HG03280 (cell line): Measurements from ENCODE around the gene CLEC7A.

Source experiments
- ATAC-seq: cut with Tn5 transposase; IDR thresholded peaks from one replicate; pipeline ENCODE4 v1.9.1; 2021; ENCODE audit warnings: mild to moderate bottlenecking, moderate library complexity; ENCODE audit not compliant: unreplicated experiment

Gene CLEC7A

DNA sequence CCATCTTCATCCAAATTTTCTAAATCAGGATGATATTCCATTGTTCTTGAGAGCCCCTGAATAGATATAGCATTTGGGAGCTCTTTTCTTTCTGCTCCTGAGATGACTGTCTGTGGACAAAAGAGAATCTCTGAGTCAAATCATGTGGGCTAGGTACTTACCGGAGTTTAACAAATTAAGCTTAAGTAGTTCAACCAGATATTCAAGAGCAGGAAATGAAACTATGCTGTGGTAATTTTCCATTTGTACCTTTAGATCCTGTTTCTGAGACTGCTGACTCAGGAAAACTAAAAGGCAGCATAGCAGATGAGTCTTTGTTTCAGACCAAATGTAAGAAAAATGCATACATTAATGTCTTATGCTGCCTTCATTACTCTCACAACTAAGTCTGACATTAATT lies at the start of gene CLEC7A:
CLEC7A (minus strand) TSS at position 158 of the 400 bp plus-strand sequence; CDS start at position 41, 117 bp downstream.
- ATAC-seq, result no peak

DNA sequence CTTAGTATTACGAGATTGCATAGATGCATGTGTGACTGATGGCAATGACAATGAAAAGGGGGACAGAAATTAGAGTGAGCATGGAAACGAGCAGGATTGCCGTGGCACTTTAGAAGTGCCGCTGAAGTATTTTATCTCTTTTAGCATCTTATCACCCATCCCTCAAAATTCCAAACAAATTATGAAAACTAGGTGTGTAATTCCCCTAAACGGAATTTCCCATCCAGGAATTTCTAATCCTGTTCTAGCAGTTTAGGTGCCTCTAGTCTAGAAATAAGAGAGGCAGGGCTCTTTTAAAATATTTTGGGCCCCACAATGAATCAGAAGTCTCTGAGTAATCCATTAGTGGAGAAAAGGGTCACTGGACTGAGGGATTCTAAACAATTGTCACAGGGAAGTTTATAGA lies 49.8 kb upstream of the CLEC7A start:
- ATAC-seq, result no peak

GRCh38 chr12:10178821-10179220 lies 48.8 kb upstream of the CLEC7A start, which contains the start of gene TMEM52B:
Gene TMEM52B (plus strand): TSS chr12:10179032. CDS start chr12:10179575, 543 bp downstream.
- ATAC-seq, result no peak

DNA sequence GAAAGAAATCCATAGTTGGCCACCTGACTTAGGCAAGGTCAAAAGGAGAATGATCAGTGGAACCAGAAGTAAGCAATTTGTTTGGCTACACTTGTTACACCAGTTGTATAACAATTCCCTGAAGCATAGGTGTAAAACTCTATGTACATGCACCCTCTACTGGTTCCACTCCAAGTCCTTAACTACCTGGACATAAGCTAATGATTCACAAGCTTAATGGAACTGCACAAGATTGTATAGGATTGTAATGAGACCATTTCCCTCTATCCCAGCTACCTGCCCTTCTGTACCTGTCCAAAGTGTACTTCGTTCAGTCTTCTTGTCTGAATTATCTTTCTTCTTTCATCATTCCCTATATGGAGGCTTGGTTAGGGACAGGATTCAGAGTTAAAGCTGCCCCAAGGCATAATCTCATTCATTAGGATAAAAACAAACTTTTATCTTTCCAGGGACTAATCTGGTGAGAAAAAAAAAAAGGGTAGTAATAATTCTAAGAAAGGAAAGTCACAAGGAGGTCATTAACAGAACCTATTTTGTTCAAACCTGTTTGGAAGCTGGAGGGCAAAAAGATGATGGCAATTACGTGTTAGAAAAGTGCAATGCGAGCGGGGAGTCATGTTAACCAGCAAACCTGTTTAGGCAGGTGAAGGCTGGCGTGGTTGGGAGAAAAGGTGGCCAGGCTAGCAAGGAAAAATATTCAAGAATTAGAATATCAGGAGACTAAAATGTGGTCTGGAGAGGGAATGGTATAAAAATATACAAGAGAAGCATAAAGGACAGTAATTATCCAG lies 46.0 kb upstream of the CLEC7A start:
- ATAC-seq, result no peak

- no peak for ATAC-seq
These were observed 45.1 kb upstream of the CLEC7A start for GRCh38 chr12:10174986-10175614.

DNA sequence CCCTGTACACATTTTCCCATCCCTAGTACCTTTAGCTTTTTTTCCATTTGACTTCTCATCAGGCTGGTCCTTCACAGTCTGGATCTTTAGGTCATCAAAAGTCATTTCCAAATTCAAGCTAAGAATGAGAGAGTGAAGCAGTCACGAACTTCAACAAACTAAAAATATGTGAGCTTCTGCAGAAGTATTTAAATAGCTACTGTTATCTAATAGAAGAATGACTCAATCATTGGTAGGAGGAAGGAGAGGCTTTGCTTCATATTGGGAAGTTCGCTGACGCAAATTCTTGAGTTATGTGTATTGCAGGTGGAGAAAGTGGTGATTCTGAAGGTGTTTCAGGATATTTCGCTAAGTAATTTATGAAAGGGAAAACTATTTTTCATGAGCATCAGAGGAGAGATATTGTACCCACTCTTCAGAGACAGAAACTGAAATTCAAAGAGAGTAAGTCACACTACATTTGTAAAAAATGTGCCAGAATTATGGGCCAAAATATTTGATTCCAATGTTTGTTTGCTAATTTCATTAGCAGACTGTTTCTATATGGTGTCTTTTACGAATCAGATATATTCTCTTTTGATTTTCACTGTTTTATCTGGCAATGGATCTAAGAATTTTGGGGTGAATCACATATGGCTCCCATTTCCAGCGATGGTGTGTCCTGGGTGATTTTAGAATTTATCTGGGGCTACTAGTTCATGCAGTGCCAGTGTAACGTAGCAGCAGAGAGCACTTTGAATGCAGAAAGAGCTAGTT lies 42.2 kb upstream of the CLEC7A start, which contains the start of gene OLR1:
OLR1 (minus strand) TSS at position 160 of the 756 bp plus-strand sequence; CDS start at position 105, 55 bp downstream.
- no peak for ATAC-seq

DNA sequence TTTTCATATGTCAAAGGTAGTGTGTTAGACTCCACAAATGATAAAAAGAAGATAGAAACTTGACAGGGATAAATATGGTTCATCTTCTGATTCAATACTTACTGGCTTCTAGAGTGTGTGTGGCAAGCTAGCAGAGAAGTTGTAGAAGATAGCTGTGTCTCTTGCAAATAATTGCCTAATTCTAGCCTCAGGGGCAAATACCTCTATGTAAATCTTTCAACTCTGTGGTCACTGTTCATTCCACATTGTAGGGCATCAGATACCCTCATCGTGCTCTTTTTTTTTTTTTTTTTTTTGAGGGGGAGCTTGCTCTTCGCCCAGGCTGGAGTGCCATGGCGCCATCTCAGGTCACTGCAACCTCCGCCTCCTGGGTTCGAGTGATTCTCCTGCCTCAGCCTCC lies 40.2 kb upstream of the CLEC7A start:
- ATAC-seq, result no peak

GRCh38 chr12:10169104-10169503 lies 39.1 kb upstream of the CLEC7A start:
- ATAC-seq, result no peak

GRCh38 chr12:10167599-10167998 lies 37.6 kb upstream of the CLEC7A start:
- ATAC-seq, result no peak

- ATAC-seq, result no peak
These were observed 35.4 kb upstream of the CLEC7A start for GRCh38 chr12:10165421-10165820.

DNA sequence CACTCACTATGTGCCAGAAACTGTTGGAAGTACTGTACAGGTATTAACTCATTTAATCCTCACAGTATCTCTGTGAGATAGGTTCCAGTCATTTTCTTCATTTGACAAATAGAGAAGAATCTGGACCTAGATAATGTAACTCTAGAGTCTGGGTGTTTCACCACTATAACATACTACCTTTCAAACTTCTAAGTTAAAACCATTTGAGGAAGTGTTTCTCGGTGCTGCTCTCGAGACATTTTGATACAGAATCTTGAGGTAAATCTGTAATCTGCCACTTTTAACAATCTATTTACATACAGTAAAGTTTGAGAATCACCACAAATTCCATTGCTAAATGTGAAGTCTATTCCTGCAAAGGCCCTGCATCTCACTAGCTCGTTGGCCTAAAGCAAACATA lies 33.1 kb upstream of the CLEC7A start:
- ATAC-seq, result no peak

GRCh38 chr12:10160617-10161385 lies 30.8 kb upstream of the CLEC7A start:
- no peak for ATAC-seq

DNA sequence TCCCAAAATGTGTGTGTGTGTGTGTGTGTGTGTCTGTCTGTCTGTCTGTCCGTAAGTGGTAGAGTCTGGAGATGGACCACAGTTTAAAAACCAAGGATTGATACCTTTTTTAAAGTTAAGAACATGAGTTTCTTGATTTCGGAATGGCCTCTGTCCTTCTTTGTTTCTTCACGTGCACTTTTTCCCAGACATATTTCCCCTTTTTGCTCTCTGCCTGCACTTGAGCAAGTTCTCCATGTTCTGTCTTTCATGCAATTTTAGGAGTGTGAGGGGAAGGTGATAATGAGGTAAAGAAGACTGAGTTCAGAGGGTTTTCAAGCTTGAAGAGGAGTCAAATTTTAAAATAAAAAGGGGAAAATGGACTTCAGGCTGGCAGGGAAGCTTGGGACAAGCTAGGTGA lies 29.3 kb upstream of the CLEC7A start:
- no peak for ATAC-seq

DNA sequence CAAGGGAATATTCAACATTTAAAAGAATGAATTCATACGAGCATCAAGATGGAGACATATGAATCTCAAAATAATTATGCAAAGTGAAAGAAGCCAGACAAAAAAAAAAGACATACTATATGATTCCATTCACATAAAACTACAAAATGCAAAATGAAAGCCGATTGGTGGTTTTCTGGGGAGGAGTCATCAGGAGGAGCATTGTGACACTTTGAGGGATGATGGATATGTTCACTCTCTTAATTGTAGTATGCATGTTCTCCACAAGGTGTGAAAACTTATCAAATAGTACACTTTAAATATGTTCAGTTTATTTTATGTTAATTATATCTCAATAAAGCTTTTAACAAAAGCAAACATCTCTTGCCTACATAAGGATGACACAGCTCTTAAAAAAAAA lies 28.4 kb upstream of the CLEC7A start:
- no peak for ATAC-seq

- ATAC-seq, result no peak
These were observed 26.0 kb upstream of the CLEC7A start for GRCh38 chr12:10155966-10156365.

GRCh38 chr12:10154145-10154496 lies 24.1 kb upstream of the CLEC7A start:
- ATAC-seq, result no peak

GRCh38 chr12:10153271-10154144 lies 23.5 kb upstream of the CLEC7A start:
- peak; percentile 80 for ATAC-seq

- no peak for ATAC-seq
These were observed 21.6 kb upstream of the CLEC7A start for GRCh38 chr12:10151621-10152020.

DNA sequence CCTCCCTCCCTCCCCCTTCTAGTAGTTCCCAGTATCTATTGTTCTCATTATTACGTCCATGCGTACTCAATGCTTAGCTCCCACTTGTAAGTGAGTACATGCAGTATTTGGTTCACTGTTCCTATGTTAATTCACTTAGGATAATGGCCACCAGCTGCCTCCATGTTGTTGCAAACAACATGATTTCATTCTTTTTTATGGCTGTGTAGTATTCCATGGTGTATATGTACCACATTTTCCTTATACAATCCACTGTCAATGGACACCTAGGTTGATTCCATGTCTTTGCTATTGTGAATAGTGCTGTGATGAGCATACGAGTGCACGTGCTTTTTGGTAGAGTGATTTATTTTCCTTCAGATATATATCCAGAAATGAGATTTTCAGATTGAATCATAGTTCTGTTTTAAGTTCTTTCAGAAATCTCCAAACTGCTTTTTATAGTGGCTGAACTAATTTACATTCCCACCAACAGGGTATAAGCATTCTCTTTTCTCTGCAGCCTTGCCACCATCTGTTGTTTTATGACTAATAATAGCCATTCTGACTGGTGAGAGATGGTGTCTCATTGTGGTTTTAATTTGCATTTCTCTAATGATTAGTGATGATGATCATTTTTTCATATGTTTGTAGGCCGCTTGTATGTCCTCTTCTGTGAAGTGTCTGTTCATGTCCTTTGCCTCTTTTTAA lies 17.9 kb upstream of the CLEC7A start:
- peak; percentile 44 for ATAC-seq
